ENCODE results near the gene C16orf78.

Gene C16orf78

GRCh38 chr16:49417354-49417753, 43.8 kb downstream of the C16orf78 start:
- TF ChIP-seq PPARA (CRISPR knock-in tag; IDR thresholded peaks at IDR 0.05; ENCODE audit: borderline replicate concordance) (no peak), ARNTL (CRISPR knock-in tag; IDR thresholded peaks at IDR 0.05; ENCODE audit: borderline replicate concordance, low read depth) (no peak), ZNF565 (CRISPR knock-in tag; conservative IDR thresholded peaks at IDR 0.05; ENCODE audit: low read depth) (no peak), CREB5 (CRISPR knock-in tag; IDR thresholded peaks at IDR 0.05; ENCODE audit: low read depth) (no peak), SNAI2 (CRISPR knock-in tag; IDR thresholded peaks at IDR 0.05) (no peak), TSHZ2 (CRISPR knock-in tag; IDR thresholded peaks at IDR 0.05) (no peak), POU6F1 (CRISPR knock-in tag; IDR thresholded peaks at IDR 0.05; ENCODE audit: borderline replicate concordance, low read depth) (no peak), PATZ1 (CRISPR knock-in tag; IDR thresholded peaks at IDR 0.05; ENCODE audit: borderline replicate concordance) (no peak), ZNF70 (CRISPR knock-in tag; IDR thresholded peaks at IDR 0.05) (no peak), TCF4 (CRISPR knock-in tag; IDR thresholded peaks at IDR 0.05; ENCODE audit: borderline replicate concordance) (no peak), ZFP30 (CRISPR knock-in tag; IDR thresholded peaks at IDR 0.05) (no peak), OSR1 (CRISPR knock-in tag; IDR thresholded peaks at IDR 0.05) (no peak), BACH2 (CRISPR knock-in tag; IDR thresholded peaks at IDR 0.05; ENCODE audit: borderline replicate concordance) (no peak), CSDC2 (CRISPR knock-in tag; IDR thresholded peaks at IDR 0.05) (no peak), CSRNP3 (CRISPR knock-in tag; IDR thresholded peaks at IDR 0.05) (no peak), ESRRG (CRISPR knock-in tag; IDR thresholded peaks at IDR 0.05) (no peak), ZFP3 (CRISPR knock-in tag; IDR thresholded peaks at IDR 0.05) (no peak)
- ATAC-seq = no peak

- TF ChIP-seq ZFP30 (CRISPR knock-in tag; IDR thresholded peaks at IDR 0.05) (no peak), CREB5 (CRISPR knock-in tag; IDR thresholded peaks at IDR 0.05; ENCODE audit: low read depth) (no peak), ZNF8 (CRISPR knock-in tag; IDR thresholded peaks at IDR 0.05) (no peak), CSRNP3 (CRISPR knock-in tag; IDR thresholded peaks at IDR 0.05) (no peak), TSHZ2 (CRISPR knock-in tag; IDR thresholded peaks at IDR 0.05) (no peak), TOX (CRISPR knock-in tag; IDR thresholded peaks at IDR 0.05; ENCODE audit: borderline replicate concordance) (no peak), ESRRG (CRISPR knock-in tag; IDR thresholded peaks at IDR 0.05) (no peak), ZFP3 (CRISPR knock-in tag; IDR thresholded peaks at IDR 0.05) (no peak), PPARA (CRISPR knock-in tag; IDR thresholded peaks at IDR 0.05; ENCODE audit: borderline replicate concordance) (no peak), ZNF565 (CRISPR knock-in tag; conservative IDR thresholded peaks at IDR 0.05; ENCODE audit: low read depth) (no peak), ZNF70 (CRISPR knock-in tag; IDR thresholded peaks at IDR 0.05) (no peak), BACH2 (CRISPR knock-in tag; IDR thresholded peaks at IDR 0.05; ENCODE audit: borderline replicate concordance) (no peak)
- no peak for ATAC-seq
Observed at GRCh38 chr16:49419006-49419405, 45.4 kb downstream of the C16orf78 start.
